ENCODE measurements around the gene MYO5A.

GRCh38 chr15:52496175-52496574 is 32.5 kb downstream of the MYO5A start:
- TF ChIP-seq CTCF (conservative IDR thresholded peaks at IDR 0.05 in 1 of 2, IDR thresholded peaks at IDR 0.05 in 1 of 2; ENCODE audit: low read depth in 1 of 2, low read length in 2 of 2) (no peak), EZH2 (IDR thresholded peaks at IDR 0.05; ENCODE audit: low read length, missing control alignments) (no peak)

All from fibroblast of lung (primary cell).